Measurements from ENCODE around the gene WFIKKN1.

The WFIKKN1 gene

DNA sequence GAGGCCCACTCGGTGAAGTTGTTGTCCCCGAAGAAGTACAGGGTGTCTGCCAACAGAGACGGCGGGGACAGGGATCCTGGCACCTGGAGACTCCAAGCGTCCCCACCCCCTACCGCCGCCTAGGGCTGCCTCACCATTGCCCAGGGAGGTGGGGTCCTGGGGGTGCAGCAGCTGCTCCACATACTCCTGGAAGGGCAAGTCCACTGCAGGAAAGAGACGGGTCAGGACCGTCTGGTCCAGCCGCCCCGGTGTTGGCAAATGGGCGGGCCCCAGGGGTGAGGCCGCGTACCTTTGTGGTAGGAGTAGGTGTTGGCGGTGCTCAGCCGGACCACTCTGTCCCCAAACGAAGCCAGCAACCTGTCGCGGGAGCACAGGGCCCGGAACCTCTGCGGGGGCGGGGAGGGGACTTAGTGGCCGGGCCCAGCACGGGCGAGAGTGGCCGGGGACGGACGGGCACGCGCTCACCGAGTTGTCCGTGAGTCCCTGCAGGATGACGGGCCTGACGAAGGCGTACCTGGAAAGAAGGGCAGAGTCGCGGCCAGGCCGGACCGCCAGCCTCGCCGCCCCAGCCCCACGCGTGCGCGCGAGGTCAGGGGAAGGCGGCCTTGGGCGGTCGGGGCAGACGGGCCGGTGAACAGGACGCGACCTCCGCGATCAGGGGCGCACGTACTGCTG is 52.7 kb downstream of the WFIKKN1 start:
- H3K9me3 ChIP-seq (ENCODE audit: control insufficient read depth, insufficient read depth, low read depth, low read length): no peaks in the 10 kb centered on the region
- peaks cover 3 to 63% of the 10 kb centered on the region in 2 experiments; a peak in 1 of 3 replicates for H3K36me3 ChIP-seq (ENCODE audit: control insufficient read depth in 2 of 2, insufficient read depth in 1 of 2, low read length in 2 of 2)
- H3K4me3 ChIP-seq (ENCODE audit: low read depth, low read length): peak overlapping the region; percentile 68
- H3K27ac ChIP-seq (ENCODE audit: extremely low read depth, low read depth, low read length): peak overlapping the region; percentile 97
- peaks cover 14% of the 10 kb centered on the region; the same call in 1 of the 2 replicates for H3K4me1 ChIP-seq (ENCODE audit: control insufficient read depth, insufficient read depth, low read length)
- ChIA-PET CTCF (interaction anchor here (0.8 kb wide), 1 partner anchor 102 kb away, joined by 3 read pairs; no protein-coding TSS in a partner anchor), POLR2A (interaction anchor here (0.6 to 5.4 kb wide), 10 partner anchors 8 to 448 kb away, joined by 3 to 57 read pairs (median 4); partner anchors contain the start of genes CCDC78, FAM234A, HAGHL and METTL26)
- TF ChIP-seq, protein P1, sequence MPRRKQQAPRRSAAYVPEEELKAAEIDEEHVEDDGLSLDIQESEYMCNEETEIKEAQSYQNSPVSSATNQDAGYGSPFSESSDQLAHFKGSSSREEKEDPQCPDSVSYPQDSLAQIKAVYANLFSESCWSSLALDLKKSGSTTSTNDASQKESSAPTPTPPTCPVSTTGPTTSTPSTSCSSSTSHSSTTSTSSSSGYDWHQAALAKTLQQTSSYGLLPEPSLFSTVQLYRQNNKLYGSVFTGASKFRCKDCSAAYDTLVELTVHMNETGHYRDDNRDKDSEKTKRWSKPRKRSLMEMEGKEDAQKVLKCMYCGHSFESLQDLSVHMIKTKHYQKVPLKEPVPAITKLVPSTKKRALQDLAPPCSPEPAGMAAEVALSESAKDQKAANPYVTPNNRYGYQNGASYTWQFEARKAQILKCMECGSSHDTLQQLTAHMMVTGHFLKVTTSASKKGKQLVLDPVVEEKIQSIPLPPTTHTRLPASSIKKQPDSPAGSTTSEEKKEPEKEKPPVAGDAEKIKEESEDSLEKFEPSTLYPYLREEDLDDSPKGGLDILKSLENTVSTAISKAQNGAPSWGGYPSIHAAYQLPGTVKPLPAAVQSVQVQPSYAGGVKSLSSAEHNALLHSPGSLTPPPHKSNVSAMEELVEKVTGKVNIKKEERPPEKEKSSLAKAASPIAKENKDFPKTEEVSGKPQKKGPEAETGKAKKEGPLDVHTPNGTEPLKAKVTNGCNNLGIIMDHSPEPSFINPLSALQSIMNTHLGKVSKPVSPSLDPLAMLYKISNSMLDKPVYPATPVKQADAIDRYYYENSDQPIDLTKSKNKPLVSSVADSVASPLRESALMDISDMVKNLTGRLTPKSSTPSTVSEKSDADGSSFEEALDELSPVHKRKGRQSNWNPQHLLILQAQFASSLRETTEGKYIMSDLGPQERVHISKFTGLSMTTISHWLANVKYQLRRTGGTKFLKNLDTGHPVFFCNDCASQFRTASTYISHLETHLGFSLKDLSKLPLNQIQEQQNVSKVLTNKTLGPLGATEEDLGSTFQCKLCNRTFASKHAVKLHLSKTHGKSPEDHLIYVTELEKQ (tag by site-specific recombination; IDR thresholded peaks at IDR 0.05; ENCODE audit: borderline replicate concordance): peak; percentile 11; the same call in 1 of the 2 replicates
- TF ChIP-seq, protein P2, sequence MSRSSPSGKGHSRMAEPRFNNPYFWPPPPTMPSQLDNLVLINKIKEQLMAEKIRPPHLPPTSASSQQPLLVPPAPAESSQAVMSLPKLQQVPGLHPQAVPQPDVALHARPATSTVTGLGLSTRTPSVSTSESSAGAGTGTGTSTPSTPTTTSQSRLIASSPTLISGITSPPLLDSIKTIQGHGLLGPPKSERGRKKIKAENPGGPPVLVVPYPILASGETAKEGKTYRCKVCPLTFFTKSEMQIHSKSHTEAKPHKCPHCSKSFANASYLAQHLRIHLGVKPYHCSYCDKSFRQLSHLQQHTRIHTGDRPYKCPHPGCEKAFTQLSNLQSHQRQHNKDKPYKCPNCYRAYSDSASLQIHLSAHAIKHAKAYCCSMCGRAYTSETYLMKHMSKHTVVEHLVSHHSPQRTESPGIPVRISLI (tag by site-specific recombination; IDR thresholded peaks at IDR 0.05): no peak
- TF ChIP-seq, protein P3, sequence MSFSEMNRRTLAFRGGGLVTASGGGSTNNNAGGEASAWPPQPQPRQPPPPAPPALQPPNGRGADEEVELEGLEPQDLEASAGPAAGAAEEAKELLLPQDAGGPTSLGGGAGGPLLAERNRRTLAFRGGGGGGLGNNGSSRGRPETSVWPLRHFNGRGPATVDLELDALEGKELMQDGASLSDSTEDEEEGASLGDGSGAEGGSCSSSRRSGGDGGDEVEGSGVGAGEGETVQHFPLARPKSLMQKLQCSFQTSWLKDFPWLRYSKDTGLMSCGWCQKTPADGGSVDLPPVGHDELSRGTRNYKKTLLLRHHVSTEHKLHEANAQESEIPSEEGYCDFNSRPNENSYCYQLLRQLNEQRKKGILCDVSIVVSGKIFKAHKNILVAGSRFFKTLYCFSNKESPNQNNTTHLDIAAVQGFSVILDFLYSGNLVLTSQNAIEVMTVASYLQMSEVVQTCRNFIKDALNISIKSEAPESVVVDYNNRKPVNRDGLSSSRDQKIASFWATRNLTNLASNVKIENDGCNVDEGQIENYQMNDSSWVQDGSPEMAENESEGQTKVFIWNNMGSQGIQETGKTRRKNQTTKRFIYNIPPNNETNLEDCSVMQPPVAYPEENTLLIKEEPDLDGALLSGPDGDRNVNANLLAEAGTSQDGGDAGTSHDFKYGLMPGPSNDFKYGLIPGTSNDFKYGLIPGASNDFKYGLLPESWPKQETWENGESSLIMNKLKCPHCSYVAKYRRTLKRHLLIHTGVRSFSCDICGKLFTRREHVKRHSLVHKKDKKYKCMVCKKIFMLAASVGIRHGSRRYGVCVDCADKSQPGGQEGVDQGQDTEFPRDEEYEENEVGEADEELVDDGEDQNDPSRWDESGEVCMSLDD (tag by site-specific recombination; IDR thresholded peaks at IDR 0.05): no peak
- TF ChIP-seq ZEB2 (tag by site-specific recombination; IDR thresholded peaks at IDR 0.05) (peak; percentile 96), ZNF768 (tag by site-specific recombination; IDR thresholded peaks at IDR 0.05) (no peak), ZNF114 (tag by site-specific recombination; IDR thresholded peaks at IDR 0.05) (no peak), ZNF239 (tag by site-specific recombination; IDR thresholded peaks at IDR 0.05) (no peak; the same call in 1 of the 2 replicates), ZNF335 (tag by site-specific recombination; conservative IDR thresholded peaks at IDR 0.05) (peak; percentile 57), ZBTB21 (tag by site-specific recombination; IDR thresholded peaks at IDR 0.05) (no peak), ZNF610 (tag by site-specific recombination; IDR thresholded peaks at IDR 0.05; ENCODE audit: borderline replicate concordance) (peak; percentile 45; the same call in 1 of the 2 replicates), SALL2 (tag by site-specific recombination; IDR thresholded peaks at IDR 0.05; ENCODE audit: borderline replicate concordance) (no peak), ZNF792 (tag by site-specific recombination; IDR thresholded peaks at IDR 0.05) (no peak; the same call in 1 of the 2 replicates), ZNF629 (tag by site-specific recombination; IDR thresholded peaks at IDR 0.05) (0 out of 2 replicates have a peak, but pooled peaks have one; percentile 2), ZNF785 (tag by site-specific recombination; IDR thresholded peaks at IDR 0.05) (no peak; the same call in 1 of the 2 replicates), ZNF121 (tag by site-specific recombination; IDR thresholded peaks at IDR 0.05) (peak; percentile 71; the same call in 1 of the 2 replicates), GLI2 (tag by site-specific recombination; IDR thresholded peaks at IDR 0.05; ENCODE audit: borderline replicate concordance, low read depth) (no peak)
- TF ChIP-seq, protein P4, sequence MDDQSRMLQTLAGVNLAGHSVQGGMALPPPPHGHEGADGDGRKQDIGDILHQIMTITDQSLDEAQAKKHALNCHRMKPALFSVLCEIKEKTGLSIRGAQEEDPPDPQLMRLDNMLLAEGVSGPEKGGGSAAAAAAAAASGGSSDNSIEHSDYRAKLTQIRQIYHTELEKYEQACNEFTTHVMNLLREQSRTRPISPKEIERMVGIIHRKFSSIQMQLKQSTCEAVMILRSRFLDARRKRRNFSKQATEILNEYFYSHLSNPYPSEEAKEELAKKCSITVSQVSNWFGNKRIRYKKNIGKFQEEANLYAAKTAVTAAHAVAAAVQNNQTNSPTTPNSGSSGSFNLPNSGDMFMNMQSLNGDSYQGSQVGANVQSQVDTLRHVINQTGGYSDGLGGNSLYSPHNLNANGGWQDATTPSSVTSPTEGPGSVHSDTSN (CRISPR knock-in tag; IDR thresholded peaks at IDR 0.05): peak; percentile 17; the same call in 1 of the 2 replicates
- TF ChIP-seq, protein P5, sequence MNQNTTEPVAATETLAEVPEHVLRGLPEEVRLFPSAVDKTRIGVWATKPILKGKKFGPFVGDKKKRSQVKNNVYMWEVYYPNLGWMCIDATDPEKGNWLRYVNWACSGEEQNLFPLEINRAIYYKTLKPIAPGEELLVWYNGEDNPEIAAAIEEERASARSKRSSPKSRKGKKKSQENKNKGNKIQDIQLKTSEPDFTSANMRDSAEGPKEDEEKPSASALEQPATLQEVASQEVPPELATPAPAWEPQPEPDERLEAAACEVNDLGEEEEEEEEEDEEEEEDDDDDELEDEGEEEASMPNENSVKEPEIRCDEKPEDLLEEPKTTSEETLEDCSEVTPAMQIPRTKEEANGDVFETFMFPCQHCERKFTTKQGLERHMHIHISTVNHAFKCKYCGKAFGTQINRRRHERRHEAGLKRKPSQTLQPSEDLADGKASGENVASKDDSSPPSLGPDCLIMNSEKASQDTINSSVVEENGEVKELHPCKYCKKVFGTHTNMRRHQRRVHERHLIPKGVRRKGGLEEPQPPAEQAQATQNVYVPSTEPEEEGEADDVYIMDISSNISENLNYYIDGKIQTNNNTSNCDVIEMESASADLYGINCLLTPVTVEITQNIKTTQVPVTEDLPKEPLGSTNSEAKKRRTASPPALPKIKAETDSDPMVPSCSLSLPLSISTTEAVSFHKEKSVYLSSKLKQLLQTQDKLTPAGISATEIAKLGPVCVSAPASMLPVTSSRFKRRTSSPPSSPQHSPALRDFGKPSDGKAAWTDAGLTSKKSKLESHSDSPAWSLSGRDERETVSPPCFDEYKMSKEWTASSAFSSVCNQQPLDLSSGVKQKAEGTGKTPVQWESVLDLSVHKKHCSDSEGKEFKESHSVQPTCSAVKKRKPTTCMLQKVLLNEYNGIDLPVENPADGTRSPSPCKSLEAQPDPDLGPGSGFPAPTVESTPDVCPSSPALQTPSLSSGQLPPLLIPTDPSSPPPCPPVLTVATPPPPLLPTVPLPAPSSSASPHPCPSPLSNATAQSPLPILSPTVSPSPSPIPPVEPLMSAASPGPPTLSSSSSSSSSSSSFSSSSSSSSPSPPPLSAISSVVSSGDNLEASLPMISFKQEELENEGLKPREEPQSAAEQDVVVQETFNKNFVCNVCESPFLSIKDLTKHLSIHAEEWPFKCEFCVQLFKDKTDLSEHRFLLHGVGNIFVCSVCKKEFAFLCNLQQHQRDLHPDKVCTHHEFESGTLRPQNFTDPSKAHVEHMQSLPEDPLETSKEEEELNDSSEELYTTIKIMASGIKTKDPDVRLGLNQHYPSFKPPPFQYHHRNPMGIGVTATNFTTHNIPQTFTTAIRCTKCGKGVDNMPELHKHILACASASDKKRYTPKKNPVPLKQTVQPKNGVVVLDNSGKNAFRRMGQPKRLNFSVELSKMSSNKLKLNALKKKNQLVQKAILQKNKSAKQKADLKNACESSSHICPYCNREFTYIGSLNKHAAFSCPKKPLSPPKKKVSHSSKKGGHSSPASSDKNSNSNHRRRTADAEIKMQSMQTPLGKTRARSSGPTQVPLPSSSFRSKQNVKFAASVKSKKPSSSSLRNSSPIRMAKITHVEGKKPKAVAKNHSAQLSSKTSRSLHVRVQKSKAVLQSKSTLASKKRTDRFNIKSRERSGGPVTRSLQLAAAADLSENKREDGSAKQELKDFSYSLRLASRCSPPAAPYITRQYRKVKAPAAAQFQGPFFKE (tag by site-specific recombination; IDR thresholded peaks at IDR 0.05; ENCODE audit: borderline replicate concordance): no peak; the same call in 1 of the 2 replicates
- TF ChIP-seq, protein P6, sequence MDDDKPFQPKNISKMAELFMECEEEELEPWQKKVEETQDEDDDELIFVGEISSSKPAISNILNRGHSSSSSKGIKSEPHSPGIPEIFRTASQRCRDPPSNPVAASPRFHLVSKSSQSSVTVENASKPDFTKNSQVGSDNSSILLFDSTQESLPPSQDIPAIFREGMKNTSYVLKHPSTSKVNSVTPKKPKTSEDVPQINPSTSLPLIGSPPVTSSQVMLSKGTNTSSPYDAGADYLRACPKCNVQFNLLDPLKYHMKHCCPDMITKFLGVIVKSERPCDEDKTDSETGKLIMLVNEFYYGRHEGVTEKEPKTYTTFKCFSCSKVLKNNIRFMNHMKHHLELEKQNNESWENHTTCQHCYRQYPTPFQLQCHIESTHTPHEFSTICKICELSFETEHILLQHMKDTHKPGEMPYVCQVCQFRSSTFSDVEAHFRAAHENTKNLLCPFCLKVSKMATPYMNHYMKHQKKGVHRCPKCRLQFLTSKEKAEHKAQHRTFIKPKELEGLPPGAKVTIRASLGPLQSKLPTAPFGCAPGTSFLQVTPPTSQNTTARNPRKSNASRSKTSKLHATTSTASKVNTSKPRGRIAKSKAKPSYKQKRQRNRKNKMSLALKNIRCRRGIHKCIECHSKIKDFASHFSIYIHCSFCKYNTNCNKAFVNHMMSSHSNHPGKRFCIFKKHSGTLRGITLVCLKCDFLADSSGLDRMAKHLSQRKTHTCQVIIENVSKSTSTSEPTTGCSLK (tag by site-specific recombination; IDR thresholded peaks at IDR 0.05): no peak

Measured in HEK293 (cell line).